ENCODE data around the gene NCK2. TPM values are rescaled to one million over a fixed set of nuclear protein-coding genes. Genes with fewer than 3 reads are reported as not detected.

NCK2 gene
- total and polyA plus RNA-seq, 4 donors: 19.3 to 54.4 (median 33.9) TPM

- no peak for TF ChIP-seq CTCF (IDR thresholded peaks at IDR 0.05; ENCODE audit: control extremely low read depth, extremely low read depth)
- Histone ChIP-seq H3K4me1 (ENCODE audit: control insufficient read depth in 5 of 5, insufficient read depth in 5 of 5, low read length in 5 of 5) (peaks cover 0 to 13% (median 0%) of the 10 kb centered on the region in 5 donors), H3K27ac (ENCODE audit: low read depth in 1 of 2, low read length in 1 of 2) (no peak overlapping the region), H3K4me3 (no peak overlapping the region), H3K9me3 (ENCODE audit: control insufficient read depth in 4 of 4, insufficient read depth in 3 of 4, low read length in 3 of 4) (peaks cover 0 to 19% (median 10%) of the 10 kb centered on the region in 4 donors), H3K36me3 (ENCODE audit: control insufficient read depth in 4 of 4, insufficient read depth in 4 of 4, low read length in 4 of 4) (no peaks in the 10 kb centered on the region), H3K9ac (ENCODE audit: insufficient read depth in 1 of 2, low read length in 2 of 2) (no peak overlapping the region), H3K27me3 (ENCODE audit: control insufficient read depth in 3 of 3, insufficient read depth in 3 of 3, low read length in 2 of 3) (no peaks in the 10 kb centered on the region)
- ATAC-seq (ENCODE audit: insufficient read depth, low FRiP score) (no peak), DNase-seq (no peak)
- 89 to 95% methylated on average over 5 of the region's 5 CpGs for WGBS, 2 donors
These were observed 92.4 kb downstream of the NCK2 start for GRCh38 chr2:105836840-105837692.

GRCh38 chr2:105839793-105840192 lies 95.1 kb downstream of the NCK2 start:
- peaks cover 7 to 16% (median 8%) of the 10 kb centered on the region in 5 donors for H3K4me1 ChIP-seq (ENCODE audit: control insufficient read depth in 5 of 5, insufficient read depth in 5 of 5, low read length in 5 of 5)
- ATAC-seq (ENCODE audit: insufficient read depth, low FRiP score) (no peak), DNase-seq (no peak)
- 67 to 83% methylated on average over 4 of the region's 4 CpGs for WGBS, 2 donors
- H3K4me3 ChIP-seq: no peak overlapping the region
- H3K9ac ChIP-seq (ENCODE audit: insufficient read depth in 1 of 2, low read length in 2 of 2): no peak overlapping the region
- no peak overlapping the region for H3K27ac ChIP-seq (ENCODE audit: low read depth in 1 of 2, low read length in 1 of 2)
- peaks cover 0 to 13% (median 9%) of the 10 kb centered on the region in 4 donors for H3K9me3 ChIP-seq (ENCODE audit: control insufficient read depth in 4 of 4, insufficient read depth in 3 of 4, low read length in 3 of 4)
- TF ChIP-seq CTCF (IDR thresholded peaks at IDR 0.05; ENCODE audit: control extremely low read depth, extremely low read depth): no peak
- H3K36me3 ChIP-seq (ENCODE audit: control insufficient read depth in 4 of 4, insufficient read depth in 4 of 4, low read length in 4 of 4): no peaks in the 10 kb centered on the region
- no peaks in the 10 kb centered on the region for H3K27me3 ChIP-seq (ENCODE audit: control insufficient read depth in 3 of 3, insufficient read depth in 3 of 3, low read length in 2 of 3)

GRCh38 chr2:105840933-105841332 lies 96.2 kb downstream of the NCK2 start:
- DNase-seq (no peak), ATAC-seq (ENCODE audit: insufficient read depth, low FRiP score) (no peak)
- Histone ChIP-seq H3K36me3 (ENCODE audit: control insufficient read depth in 4 of 4, insufficient read depth in 4 of 4, low read length in 4 of 4) (no peaks in the 10 kb centered on the region), H3K4me1 (ENCODE audit: control insufficient read depth in 5 of 5, insufficient read depth in 5 of 5, low read length in 5 of 5) (peaks cover 8 to 16% (median 11%) of the 10 kb centered on the region in 5 donors), H3K27me3 (ENCODE audit: control insufficient read depth in 3 of 3, insufficient read depth in 3 of 3, low read length in 2 of 3) (no peaks in the 10 kb centered on the region), H3K4me3 (no peak overlapping the region), H3K27ac (ENCODE audit: low read depth in 1 of 2, low read length in 1 of 2) (no peak overlapping the region), H3K9ac (ENCODE audit: insufficient read depth in 1 of 2, low read length in 2 of 2) (no peak overlapping the region), H3K9me3 (ENCODE audit: control insufficient read depth in 4 of 4, insufficient read depth in 3 of 4, low read length in 3 of 4) (peaks cover 0 to 8% (median 5%) of the 10 kb centered on the region in 4 donors)
- no peak for TF ChIP-seq CTCF (IDR thresholded peaks at IDR 0.05; ENCODE audit: control extremely low read depth, extremely low read depth)
- WGBS, 2 donors: 89 to 93% methylated on average over 4 of the region's 4 CpGs
